Adrenal gland (tissue), 12 donors: ENCODE results near the gene GXYLT2. TPM values are rescaled to one million over a fixed set of nuclear protein-coding genes. Genes with fewer than 3 reads are reported as not detected.

Source experiments
- DNase-seq, 7 donors: peaks; one replicate each; pipeline ENCODE4 v3.0.0-alpha.2; 2019 to 2020
- H3K27ac ChIP-seq, 5 donors: fragments of 200-600 bp; sonication (generic) in 4 of 5; 1 replicate in 3 of 5; 2 replicates in 2 of 5; pipeline versions ENCODE4 v1.5.1 to v1.8.0; 2016 to 2020; ENCODE audit warnings: mild to moderate bottlenecking in 1 of 5
- H3K27me3 ChIP-seq: fragments of 200-600 bp; 2 replicates; pipeline ENCODE4 v1.8.0; 2021
- H3K36me3 ChIP-seq, 2 donors: fragments of 200-600 bp; replicated peaks in 1 of 2; 1 replicate in 1 of 2; 2 replicates in 1 of 2; pipeline versions ENCODE4 v1.5.1 to v1.8.0; 2018 to 2022
- H3K4me1 ChIP-seq, 2 donors: fragments of 200-600 bp; replicated peaks in 1 of 2; 1 replicate in 1 of 2; 2 replicates in 1 of 2; pipeline versions ENCODE4 v1.5.1 to v1.8.0; 2018 to 2021
- H3K4me3 ChIP-seq, 4 donors: fragments of 200-600 bp; sonication (generic) in 3 of 4; one replicate each; pipeline ENCODE4 v1.5.1; 2016 to 2018
- H3K9me3 ChIP-seq, 3 donors: fragments of 200-600 bp; sonication (generic) in 1 of 3; replicated peaks in 1 of 3; 1 replicate in 2 of 3; 2 replicates in 1 of 3; pipeline versions ENCODE4 v1.5.1 to v1.8.0; 2016 to 2021
- POLR2A ChIP-seq, 2 donors: fragments of 450-650 bp; IDR thresholded peaks; one replicate each; pipeline ENCODE4 v1.6.1; 2017; ENCODE audit warnings: antibody characterized with exemption in 2 of 2, mild to moderate bottlenecking in 2 of 2, moderate library complexity in 1 of 2
- WGBS, 4 donors: extraction: QIAGEN DNeasy Blood & Tissue Kit in 2 of 4; methylation state at CpG; one replicate each; pipeline versions ENCODE4 v1.1.5 to v1.1.7; 2013 to 2017; 5-methylcytosine and 5-hydroxymethylcytosine counted together
- intact Hi-C, 2 donors: fragments of 100-400 bp; cut with DNase I; formaldehyde crosslinking; loops; one replicate each; pipeline versions ENCODE4 v1.14.1 to v1.15.0; 2022 to 2023
- polyA plus RNA-seq, 3 donors: library from polyadenylated mRNA; stranded (reverse); fragments of 200-250 nt in 2 of 3; fragments of 350-450 nt in 1 of 3; fragmentation: Illumina TruSeq in 1 of 3; extraction: RNeasy Lipid Tissue Mini Kit (QIAGEN cat#74804) in 1 of 3; gene quantifications; one replicate each; pipeline ENCODE4 v1.2.3, GENCODE V29; 2013 to 2014
- total RNA-seq, 9 donors: library from RNA; depleted of rRNA in 4 of 9; stranded (reverse); fragments of >200 nt in 4 of 9; fragments of 120-200 nt in 1 of 9; fragmentation: NEBNext Ultra II Directional in 1 of 9; extraction: Animal tissue kit (Norgen Biotek cat#: 25700) in 1 of 9; gene quantifications; one replicate each; pipeline versions ENCODE4 v1.1.0 to v1.2.4, GENCODE V29; 2013 to 2023
- TF ChIP-seq, protein P1 (sequence below), 6 experiments: fragments of 450-650 bp in 4 of 6; fragments of 200-600 bp in 2 of 6; sonication (generic) in 1 of 6; IDR thresholded peaks; 1 replicate in 5 of 6; 2 replicates in 1 of 6; pipeline versions ENCODE4 v1.5.1 to v1.8.0; 2016 to 2021; ENCODE audit warnings: antibody characterized with exemption in 6 of 6, mild to moderate bottlenecking in 2 of 6, moderate library complexity in 1 of 6
- donor health status: healthy with polysubstance abuse.
- donor health status: Bipolar disorder and iron deficiency.
- donor health status: DM: yes; HTN: yes; CAD: no.
- donor health status: DM: no; HTN: no; CAD: no.
- donor health status: DM: no; HTN: no; CAD: no.
- donor health status: DM: yes; HTN: yes; CAD: no.

GXYLT2 gene
- total and polyA plus RNA-seq, 12 donors: 1.9 to 32.5 (median 16.5) TPM

DNA sequence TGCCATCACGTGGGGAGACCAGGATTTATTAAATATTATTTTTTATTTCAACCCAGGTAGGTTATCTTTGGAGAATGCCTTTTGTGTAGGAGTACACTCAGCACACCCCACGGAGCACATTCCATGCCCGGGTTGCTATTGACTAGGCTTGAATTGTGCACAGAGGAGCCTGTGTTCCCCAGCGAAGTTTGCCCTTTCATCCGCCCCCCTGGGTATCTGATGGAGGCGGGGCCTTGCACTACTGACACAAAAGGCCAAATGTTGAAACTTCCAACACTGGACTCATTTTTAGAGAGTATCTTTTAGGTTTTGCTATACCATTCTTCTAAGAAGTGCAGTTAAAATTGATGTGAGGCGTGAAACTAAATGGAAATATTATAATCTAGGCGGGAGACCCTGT lies 69.5 kb downstream of the GXYLT2 start:
- 79 to 90% (median 87%) methylated on average over 8 of the region's 8 CpGs for WGBS, 4 donors
- peaks cover 8 to 17% of the 10 kb centered on the region in 2 donors for H3K4me1 ChIP-seq
- H3K9me3 ChIP-seq: no peaks in the 10 kb centered on the region
- TF ChIP-seq POLR2A (IDR thresholded peaks at IDR 0.05): no peak
- TF ChIP-seq, protein P1, sequence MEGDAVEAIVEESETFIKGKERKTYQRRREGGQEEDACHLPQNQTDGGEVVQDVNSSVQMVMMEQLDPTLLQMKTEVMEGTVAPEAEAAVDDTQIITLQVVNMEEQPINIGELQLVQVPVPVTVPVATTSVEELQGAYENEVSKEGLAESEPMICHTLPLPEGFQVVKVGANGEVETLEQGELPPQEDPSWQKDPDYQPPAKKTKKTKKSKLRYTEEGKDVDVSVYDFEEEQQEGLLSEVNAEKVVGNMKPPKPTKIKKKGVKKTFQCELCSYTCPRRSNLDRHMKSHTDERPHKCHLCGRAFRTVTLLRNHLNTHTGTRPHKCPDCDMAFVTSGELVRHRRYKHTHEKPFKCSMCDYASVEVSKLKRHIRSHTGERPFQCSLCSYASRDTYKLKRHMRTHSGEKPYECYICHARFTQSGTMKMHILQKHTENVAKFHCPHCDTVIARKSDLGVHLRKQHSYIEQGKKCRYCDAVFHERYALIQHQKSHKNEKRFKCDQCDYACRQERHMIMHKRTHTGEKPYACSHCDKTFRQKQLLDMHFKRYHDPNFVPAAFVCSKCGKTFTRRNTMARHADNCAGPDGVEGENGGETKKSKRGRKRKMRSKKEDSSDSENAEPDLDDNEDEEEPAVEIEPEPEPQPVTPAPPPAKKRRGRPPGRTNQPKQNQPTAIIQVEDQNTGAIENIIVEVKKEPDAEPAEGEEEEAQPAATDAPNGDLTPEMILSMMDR (IDR thresholded peaks at IDR 0.05): no peak
- DNase-seq: no peak
- intact Hi-C loops: no loop called here
- no peak overlapping the region for H3K4me3 ChIP-seq
- H3K27ac ChIP-seq: no peak overlapping the region
- no peaks in the 10 kb centered on the region for H3K27me3 ChIP-seq
- H3K36me3 ChIP-seq: no peaks in the 10 kb centered on the region

GRCh38 chr3:72959336-72959735 lies 71.5 kb downstream of the GXYLT2 start:
- H3K9me3 ChIP-seq: no peaks in the 10 kb centered on the region
- DNase-seq: no peak
- no peaks in the 10 kb centered on the region for H3K36me3 ChIP-seq
- H3K27me3 ChIP-seq: no peaks in the 10 kb centered on the region
- intact Hi-C loops: no loop called here
- H3K4me3 ChIP-seq: no peak overlapping the region
- TF ChIP-seq, protein P1 (IDR thresholded peaks at IDR 0.05): no peak
- no peak for TF ChIP-seq POLR2A (IDR thresholded peaks at IDR 0.05)
- 87 to 98% (median 93%) methylated on average over 5 of the region's 5 CpGs for WGBS, 4 donors
- no peak overlapping the region for H3K27ac ChIP-seq
- peaks cover 8 to 17% of the 10 kb centered on the region in 2 donors for H3K4me1 ChIP-seq

GRCh38 chr3:72960812-72961518 lies 73.1 kb downstream of the GXYLT2 start:
- WGBS, 4 donors: 57 to 72% (median 67%) methylated on average over 7 of the region's 7 CpGs
- DNase-seq: peak; percentile 73 to 91 (median 86)
- Histone ChIP-seq H3K27me3 (no peaks in the 10 kb centered on the region), H3K9me3 (no peaks in the 10 kb centered on the region), H3K36me3 (no peaks in the 10 kb centered on the region), H3K4me3 (no peak overlapping the region), H3K27ac (peak overlapping the region in 4 of 5 donors; percentile 36 to 70 (median 50)), H3K4me1 (peaks cover 8 to 17% of the 10 kb centered on the region in 2 donors)
- intact Hi-C loops: no loop called here
- no peak for TF ChIP-seq POLR2A (IDR thresholded peaks at IDR 0.05)
- TF ChIP-seq, protein P1 (IDR thresholded peaks at IDR 0.05): no peak

DNA sequence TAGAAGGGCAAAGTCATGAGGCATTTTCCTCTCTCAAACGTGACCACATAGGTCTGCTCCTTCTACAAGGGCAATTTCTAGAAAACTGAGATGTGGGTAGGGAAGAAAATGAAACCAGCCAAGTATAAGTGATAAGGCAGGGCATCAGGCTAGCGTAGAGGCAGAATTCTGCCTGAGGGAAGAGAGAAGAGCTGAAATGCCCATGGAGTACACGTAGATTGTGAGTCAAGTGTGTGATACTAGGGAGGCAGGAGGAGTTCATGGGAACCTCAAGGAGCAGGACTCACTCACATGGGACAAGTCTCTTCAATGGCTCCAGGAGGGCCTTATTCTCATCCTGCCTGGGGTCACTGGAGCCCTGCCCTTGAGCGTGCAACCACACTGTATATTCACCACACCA lies 73.9 kb downstream of the GXYLT2 start:
- peaks cover 8 to 17% of the 10 kb centered on the region in 2 donors for H3K4me1 ChIP-seq
- WGBS, 4 donors: 56 to 66% (median 62%) methylated on average over 4 of the region's 4 CpGs
- no peak overlapping the region for H3K4me3 ChIP-seq
- intact Hi-C loops: no loop called here
- no peaks in the 10 kb centered on the region for H3K9me3 ChIP-seq
- no peaks in the 10 kb centered on the region for H3K36me3 ChIP-seq
- TF ChIP-seq POLR2A (IDR thresholded peaks at IDR 0.05): no peak
- TF ChIP-seq, protein P1 (IDR thresholded peaks at IDR 0.05): no peak
- DNase-seq: peak in 1 of 7 donors; percentile 20
- H3K27ac ChIP-seq: peak overlapping the region in 4 of 5 donors; percentile 36 to 69 (median 50)
- no peaks in the 10 kb centered on the region for H3K27me3 ChIP-seq
